Medulla oblongata (tissue), 1 donor: Measurements from ENCODE around the gene LRRC25.

Experiments used
- DNase-seq: peaks from one replicate; pipeline ENCODE4 v3.0.0-alpha.2; 2015; ENCODE audit errors: extremely low spot score

The LRRC25 gene

DNA sequence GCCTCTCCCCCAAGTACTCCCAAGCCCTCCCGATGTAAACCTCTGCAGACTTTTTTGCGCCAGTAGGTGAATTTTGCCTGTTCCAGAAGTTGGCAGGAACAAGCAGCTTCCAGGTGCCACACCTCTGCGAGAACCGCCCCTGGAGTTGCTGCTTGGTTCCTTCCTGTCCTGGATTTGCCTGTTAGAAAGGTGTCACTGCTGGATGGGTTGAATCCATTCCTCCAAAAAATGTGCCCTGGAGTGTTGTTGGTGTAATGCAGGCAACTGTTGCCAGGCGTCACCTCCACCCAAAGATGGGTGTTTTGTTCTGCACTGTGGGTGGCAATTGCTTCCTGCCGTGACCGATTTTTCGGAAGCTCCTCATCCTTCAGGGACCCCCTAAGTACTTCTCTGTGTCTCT is 51.3 kb downstream of the LRRC25 start:
- no peak for DNase-seq

DNA sequence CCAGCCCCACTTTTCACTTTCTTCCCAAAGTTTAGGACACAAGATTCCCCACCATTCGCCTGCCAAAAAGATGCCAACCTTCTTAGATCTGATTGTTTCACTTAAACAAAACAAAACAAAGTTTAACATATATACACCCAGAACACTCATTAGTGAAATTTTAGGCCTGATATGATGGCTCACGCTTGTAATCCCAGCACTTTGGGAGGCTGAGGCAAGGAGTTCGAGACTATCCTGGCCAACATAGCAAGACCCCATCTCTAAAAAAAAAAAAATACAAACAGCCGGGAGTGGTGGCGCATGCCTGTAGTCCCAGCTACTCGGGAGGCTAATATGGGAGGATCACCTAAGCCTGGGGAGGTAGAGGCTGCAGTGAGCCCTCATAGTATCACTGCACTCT is 52.1 kb downstream of the LRRC25 start:
- DNase-seq, result no peak

GRCh38 chr19:18344582-18344950 is 52.9 kb downstream of the LRRC25 start:
- DNase-seq, result no peak

GRCh38 chr19:18342090-18342632 is 55.3 kb downstream of the LRRC25 start:
- DNase-seq, result no peak
